HG03103 (cell line): ENCODE results near the gene MB.

Source experiments
- ATAC-seq: cut with Tn5 transposase; IDR thresholded peaks from one replicate; pipeline ENCODE4 v1.9.1; 2021; ENCODE audit warnings: low read depth; ENCODE audit not compliant: unreplicated experiment

The MB gene

DNA sequence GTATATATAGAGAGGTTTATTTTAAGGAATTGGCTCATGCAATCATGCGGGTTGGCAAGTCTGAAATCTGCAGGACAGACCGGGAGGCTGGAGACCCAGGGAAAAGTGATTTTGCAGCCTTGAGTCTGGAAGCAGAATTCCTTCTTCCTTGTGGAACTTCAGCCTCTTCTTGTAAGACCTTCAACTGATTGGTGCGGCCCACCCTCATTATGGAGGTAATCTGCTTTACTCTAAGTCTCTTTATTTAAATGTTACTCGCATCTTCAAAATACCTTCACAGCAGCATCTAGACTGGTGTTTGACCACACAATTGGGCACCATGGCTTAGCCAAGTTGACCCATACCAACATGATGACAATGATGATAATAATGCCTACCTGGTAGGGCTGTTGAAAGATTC lies 17.8 kb downstream of the MB start:
- no peak for ATAC-seq

DNA sequence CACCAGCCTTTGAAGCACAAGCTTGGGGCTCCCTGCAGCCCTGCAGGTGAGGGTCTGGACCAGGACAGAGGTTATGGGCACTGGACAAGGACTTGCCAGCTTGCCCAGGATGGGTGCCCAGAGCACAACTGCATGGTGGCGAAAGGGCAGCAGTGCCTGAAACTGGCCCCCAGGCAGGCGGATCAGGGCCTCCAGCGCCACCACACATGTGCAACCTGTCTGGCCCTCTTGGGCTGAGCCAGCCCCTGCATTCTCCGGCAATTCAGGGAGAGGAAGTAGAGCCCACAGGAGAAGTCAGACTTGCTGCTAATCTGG lies 18.8 kb downstream of the MB start:
- ATAC-seq, result no peak

DNA sequence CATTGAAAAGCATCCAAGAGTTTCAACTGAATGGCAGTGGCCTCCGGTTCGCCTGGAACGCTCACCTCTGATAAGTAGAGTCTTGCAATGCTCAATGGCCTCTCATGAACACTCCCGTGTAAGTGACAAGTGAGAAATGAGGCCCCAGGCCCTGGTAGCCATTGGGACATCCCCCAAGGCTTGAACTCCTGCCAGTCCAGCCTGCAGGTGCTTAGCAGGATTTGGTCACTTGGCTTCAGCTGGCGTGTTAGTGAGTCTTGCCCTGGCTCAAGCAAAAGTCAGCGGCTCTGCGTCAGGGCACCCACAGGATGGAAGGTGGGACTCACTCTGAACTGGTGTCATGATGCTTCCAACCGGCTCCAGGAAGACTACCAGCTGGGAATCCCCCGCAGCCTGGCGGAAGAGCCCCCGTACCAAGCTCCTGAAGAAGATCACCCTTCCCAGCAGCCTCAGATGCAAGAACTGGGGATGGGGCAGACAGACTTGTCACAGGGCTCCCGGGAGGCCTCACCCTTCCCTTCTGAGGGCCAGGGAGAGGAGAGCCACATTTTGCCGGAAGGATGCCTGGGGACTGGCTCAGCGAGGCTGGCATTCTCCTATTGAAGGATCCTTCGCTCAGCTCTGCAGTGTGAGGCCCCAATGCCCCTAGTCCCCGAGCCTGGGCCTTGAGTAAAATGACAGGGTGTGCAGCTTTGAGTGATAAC lies 19.3 kb downstream of the MB start:
- ATAC-seq, result no peak

DNA sequence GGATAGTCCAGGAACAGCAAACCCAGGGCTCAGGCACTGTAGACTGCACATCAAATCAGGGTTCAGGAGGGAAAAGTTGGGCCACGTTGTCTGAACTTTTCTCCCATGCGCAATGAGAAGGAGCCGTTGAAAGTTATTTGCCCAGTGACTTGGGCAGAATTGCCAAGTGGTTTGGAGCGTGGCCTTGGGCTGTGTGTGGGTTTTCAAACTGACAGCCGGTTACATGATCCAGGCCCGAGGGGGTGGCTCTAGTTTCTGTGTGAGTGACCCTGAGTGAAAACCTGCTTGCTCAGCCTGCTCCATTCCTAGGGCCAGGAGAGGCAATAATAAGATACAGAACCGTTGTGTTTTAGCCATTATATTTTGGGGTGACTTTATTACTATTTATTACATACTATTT lies 20.3 kb downstream of the MB start:
- ATAC-seq, result no peak

DNA sequence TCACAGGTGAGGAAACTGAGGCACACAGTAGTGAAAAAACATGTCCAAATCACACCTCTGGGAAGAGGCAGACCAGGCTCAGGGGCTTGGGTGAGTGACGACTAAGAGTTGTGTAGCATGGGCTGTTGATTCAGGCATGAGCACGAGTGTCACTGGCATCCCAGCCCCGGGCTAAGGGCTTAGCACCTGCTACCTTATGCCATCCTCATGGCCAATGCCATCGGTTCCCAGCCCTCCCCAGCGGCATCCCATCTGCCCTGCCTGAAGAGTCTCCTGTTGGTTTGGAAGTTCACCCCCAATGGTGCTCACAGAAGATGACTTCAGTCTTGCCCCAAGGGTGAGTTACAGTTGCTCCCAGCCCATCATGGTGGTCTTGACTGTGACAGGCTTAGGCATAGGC lies 22.4 kb downstream of the MB start:
- ATAC-seq, result no peak

DNA sequence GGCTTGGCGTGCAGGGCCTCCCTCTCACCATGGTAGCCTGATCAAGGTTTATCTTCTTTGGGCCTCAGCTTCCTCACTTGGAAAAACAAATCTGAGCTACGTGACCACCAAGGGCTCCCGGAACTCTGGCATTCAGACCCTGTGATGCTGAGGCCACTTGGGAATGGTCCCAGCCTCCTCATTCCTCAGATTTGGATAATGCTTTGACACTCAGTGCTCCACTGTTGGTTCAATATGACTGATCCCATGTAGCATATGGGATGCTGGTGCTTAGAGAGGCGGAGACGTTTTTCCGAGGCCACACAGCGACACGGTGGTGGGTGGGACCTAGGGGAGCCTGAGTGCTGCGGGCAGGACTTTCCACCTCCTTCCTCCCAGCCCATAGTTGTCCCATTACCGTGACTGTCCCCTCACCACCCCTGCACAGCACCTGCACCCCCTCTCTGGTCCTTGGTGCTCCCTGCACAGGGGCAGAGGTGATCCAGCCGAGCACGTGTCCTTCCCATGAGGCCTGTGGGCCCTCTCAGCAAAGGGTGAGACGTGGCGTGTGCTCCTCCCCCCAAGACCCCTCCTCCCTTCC lies 23.1 kb downstream of the MB start:
- ATAC-seq, result no peak

DNA sequence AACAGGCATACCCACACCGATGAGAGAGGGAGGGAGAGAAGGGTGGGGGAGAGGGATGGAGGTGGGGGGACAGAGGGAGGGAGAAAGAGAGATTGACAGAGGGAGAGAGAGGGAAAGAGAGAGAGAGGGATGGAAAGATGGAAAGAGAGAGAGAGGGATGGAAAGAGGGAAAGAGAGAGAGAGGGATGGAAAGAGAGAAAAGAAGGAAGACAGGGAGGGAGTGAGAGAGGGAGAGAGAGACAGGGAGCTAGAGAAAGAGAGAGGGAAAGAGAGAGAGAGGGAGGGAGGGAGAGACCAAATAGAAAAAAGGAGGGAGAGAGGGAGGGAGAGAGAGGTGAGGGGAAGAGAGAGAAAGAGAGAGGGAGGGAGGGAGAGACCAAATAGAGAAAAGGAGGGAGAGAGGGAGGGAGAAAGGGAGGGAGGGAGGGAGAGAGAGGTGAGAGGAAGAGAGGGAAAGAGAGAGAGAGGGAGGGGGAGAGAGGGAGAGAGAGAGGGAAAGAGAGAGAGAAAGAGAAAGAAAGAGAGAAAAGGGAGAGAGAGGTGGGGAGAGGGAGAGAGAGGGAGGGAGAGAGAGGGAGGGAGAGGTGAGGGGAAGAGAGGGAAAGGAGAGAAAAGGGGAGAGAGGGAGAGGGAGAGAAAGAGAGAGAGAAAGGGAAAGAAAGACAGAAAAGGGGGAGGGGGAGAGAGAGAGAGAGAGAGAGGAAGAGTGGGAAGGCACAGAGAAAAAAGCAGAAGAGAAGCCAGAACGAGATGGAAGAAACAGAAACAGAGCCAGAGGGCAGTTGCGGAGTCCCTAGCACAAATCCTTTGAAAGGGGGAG lies 23.8 kb downstream of the MB start:
- no peak for ATAC-seq

DNA sequence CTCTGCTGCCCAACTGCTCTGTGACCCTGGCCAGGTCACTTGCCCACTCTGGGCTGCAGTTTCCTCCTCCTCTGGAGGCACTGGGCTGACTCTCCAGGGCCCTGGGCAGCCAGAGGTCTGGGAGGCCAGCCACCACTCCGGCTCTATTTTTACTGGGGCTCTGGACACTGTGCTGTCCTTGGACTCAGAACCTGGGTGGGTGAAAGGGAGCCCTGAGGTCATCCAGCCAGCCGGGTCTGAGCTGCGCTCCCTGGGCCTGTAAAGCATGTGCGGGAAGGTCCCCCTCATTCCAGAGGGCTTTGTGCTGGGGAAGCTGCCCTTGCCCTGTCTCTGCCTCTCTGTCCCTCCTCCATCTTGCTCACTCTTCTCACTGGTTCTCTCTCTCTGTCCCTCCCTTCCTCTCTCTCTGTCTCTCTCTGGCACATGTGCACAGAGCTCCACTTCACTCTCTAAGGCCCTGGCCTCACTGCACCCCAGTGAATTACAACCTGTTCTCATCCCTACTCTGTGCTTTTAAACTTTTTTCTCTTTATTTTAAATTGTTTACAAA lies 24.6 kb downstream of the MB start:
- ATAC-seq, result no peak

DNA sequence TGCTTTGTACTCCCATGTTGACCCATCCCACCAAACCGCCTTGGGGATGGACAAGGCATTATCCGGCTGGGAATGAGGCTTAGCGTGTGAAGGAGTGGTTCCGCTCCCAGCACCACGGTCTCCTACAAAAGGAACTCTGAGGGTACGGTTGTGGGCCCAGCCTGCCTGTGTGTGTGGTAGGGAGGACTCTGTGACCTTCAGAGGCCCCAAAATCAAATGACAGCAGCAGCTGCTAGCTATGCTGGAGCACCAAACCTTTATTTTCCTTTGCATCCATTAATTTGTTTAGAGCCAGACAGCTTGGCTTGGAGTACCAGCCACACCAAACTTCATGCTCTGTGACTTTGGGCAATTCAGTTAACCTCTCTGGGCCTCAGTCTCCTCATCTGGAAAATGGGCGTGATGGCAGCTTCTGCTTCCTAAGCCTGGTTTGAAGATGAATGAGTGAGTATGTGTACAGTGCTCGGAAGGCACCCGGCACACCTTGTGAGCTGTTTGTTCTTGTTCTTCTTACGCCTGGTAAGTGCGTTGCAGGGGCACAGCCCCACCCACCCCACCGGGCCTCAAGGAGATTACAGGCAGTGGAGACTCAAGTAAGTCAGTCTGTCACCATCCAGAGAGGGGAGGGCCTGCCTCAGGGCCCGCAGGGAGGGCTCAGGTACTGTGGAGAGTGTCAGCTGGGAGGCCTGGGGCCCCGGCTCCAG lies 25.3 kb downstream of the MB start:
- no peak for ATAC-seq

DNA sequence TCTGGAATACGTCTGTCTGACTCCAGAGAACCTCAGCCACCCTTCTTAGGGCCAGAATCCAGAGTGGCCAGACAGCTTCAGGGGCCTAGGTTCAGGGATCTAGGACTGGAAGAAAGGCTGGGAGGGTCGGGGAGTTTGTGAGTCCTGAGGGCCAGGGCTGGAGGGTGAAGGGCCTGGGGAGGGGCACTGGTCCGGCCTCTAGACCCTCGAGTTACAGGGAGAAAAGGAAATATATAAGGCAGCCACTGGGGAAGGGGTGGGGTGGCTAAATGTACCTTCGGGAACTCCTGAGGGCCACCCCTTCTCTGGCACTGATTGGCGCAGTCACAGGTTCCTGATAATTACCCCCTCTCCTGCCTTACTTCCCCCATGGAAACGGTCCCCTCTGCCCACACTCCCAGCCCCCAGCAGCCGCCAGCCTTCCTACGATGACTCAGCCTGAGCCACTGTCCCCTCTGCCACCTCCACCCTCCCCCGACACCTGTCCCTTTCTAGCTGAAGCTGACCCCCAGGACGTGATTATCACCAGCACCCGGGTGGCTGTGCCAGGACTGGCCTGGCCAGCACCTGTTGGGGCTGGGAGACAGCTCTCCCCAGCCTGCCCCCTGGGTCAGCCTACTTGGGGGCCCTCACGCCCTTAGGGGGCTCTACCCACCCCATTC lies 26.4 kb downstream of the MB start:
- no peak for ATAC-seq

DNA sequence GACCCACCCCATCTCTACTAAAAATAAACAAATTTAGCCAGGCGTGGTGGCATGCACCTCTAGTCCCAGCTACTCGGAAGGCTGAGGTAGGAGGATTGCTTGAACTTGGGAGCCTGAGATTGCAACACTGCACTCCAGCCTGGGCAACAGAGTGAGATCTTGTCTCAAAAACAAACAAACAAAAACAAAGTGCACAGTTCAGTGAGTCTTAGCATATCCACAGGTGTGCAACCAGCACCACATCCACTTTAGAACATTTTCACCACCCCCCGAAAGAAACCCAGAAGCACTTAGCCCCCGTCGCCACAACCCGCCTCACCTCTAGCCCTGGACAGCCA lies 27.4 kb downstream of the MB start:
- no peak for ATAC-seq

DNA sequence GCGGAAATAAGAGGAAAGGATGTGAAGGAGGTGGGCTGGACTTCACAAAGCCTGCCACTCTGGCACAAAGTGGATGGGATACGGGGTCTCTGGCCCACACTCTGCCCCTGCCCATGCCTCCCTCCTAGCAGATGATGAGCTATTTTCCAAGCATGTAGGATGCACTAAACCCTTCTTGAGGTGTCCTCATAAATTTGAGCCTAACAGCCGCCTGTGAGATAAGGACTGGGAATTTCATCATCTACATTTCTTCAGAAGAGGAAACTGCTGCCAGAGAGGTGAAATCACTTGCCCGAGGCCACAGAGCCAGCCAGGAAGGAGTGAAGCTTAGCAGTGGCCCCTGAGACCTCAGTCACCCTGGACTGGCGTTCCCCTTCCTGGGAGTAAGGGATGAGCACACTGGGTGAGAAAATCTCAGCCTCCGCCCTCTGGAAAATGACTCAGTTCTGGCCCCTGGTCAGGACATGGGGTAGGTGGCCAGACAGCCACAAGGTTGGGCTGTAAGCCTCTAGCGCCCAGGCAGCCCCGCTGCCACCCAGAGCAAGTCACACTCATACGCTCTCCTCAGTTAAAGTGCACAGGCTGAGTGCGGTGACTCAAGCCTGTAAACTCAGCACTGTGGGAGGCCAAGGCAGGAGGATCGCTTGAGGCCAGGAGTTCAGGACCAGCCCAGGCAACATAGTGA lies 27.9 kb downstream of the MB start:
- ATAC-seq, result no peak

DNA sequence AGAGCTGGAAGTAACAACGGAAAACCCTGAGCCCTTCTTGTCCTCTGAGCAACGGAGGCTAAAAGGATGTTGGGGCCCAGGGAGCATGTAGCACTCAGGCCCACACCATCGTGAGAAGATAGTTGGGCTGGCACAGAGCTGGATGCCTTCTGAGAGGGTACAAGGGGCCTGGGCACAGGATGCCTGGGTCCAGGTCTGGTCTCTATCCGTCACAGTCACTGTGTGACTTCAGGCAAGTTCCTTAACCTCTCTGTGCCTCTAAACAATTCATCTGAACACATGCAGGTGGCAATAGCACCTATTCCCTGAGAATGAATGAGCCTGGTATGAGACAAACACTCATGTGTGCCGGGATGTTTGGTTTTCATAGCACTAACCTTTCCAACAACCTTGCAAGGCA lies 29.2 kb downstream of the MB start:
- ATAC-seq, result no peak

DNA sequence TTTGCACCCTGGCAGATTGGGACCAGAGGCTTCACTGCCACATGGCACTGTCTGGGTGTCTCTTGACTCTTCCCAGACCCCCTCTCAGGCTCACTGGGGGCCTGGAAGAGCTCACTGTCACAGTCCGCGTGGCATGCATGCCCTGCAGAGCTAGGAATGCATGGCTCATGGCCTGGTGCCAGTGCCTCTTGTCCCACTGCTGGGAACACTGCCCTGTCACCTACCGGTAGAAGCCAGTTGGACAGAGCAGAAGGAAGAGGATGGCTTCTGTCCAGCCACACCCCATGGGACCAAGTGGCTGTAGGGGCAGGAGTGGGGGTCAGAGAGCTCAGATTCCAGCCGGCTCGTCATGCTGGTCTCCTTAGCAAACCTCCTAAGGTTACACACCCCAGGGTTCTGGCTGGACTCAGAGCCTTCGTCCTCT lies 29.7 kb downstream of the MB start:
- ATAC-seq, result no peak

DNA sequence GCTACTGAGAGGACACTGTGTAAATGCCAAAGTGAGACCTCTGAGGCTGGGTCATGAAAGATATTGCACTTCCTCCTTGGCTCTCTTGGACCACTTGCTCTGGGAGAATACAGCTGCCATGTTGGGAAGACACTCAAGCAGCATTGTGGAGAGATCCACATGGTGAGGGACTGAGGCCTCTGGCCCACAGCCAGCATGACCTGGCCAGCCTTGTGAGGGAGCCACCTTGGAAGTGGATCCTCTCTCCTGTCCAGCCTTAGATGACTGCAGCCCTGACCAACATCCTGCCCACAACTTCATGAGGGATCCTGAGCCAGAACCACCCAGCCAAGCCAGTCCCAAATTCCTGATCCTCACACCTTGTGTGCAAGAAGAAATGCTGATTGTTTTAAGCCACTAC lies 30.4 kb downstream of the MB start:
- no peak for ATAC-seq

DNA sequence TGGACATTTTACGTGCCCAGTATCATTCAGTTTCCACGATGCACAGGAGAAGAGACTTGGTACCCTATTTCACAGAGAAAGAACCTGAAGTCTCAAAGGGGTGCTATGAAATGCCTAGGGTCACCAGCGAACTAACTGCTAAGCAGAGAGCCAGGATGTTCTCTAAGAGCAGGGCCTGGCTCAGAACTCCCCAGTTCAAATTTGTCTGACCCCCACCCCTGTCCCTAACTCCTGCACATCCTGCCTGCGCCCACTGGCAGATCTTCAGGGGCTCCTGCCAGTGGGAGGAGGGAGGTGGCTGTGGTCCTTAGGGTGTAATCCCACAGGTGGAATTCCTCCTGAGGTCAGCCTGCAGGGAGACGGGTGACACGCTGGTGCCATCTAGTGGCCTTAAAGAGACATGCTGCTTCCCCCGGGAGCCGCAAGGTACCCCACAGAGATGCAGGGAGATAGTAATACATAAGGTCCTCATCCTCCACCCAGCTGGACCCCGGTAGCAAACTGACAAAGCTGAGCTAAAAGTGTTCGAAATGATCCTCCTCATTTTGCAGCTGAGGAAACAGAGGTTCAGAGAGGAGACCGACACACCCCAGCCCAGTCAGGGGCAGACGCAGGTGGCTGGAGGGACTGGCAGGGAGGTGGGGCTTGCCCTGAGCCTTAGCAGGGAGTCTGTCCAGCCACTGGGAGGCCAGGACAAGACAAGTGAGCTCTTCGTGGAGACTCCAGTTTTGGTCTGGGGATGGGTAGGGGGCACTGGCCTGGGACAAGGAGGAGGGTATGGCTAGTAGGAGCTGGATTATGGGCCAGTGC lies 34.1 kb downstream of the MB start:
- no peak for ATAC-seq

DNA sequence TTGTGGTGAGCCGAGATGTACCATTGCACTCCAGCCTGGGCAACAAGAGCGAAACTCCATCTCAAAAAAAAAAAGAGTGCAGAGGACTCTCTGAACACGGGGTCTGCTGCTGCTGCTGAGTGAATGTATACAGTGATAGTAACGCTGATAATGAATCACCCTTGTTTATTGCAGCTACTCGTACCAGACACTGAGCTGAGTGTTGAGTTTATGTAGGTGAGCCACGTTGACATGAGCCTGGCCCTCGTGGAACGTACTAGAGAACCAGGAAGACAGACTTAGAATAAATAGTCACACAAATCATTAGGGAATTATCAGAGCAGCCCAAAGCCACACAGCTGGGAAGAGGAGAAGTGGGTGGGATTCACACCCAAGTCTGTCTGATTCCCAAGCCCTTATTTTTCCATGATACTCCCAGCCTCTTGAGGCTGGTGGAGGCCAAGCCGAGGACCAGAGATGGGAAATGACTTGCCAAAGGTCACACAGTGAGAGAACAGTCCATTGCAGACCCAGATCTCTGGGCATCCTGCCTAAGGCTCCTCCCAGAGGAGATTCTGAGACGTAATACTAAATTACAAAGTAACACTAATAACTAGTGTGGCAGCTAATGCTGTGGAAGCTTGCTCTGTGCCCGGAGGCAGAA lies 34.8 kb downstream of the MB start:
- ATAC-seq, result no peak

DNA sequence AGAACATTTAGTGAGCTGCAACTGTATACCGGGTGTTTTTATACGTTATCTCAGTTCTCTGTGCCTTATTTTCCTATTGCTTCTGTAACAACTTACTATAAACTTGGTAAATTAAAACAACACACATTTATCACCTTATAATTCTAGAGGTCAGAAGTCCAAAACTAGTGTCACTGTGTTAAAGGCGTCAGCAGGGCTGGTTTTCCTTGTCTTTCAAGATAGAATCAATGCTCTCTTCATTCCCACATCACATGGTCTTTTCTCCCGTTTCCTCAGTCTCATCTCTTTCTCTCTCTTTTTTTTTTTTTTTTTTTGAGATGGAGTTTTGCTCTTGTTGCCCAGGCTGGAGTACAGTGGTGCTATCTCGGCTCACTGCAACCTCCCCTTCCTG lies 36.1 kb downstream of the MB start:
- ATAC-seq, result no peak
